ENCODE results near the gene PIK3CG.

GRCh38 chr7:106871793-106872571, 6.9 kb downstream of the PIK3CG start:
- TF ChIP-seq YY1 (IDR thresholded peaks at IDR 0.05; ENCODE audit: insufficient read depth, insufficient read length): no peak
- TF ChIP-seq ZNF274 (IDR thresholded peaks at IDR 0.05; ENCODE audit: low read depth, low read length): no peak

Measured in NT2/D1 (cell line).